Measurements from ENCODE around the gene PDGFB. TPM values are rescaled to one million over a fixed set of nuclear protein-coding genes. Genes with fewer than 3 reads are reported as not detected.

PDGFB gene
- total and polyA plus RNA-seq, 2 experiments from 2014 or later, result 2.2 to 8.0 TPM

- H3K4me3 Mint-ChIP-seq, result no peak overlapping the region
- H3K9me2 ChIP-seq (ENCODE audit: insufficient read depth), result no peaks in the 10 kb centered on the region
- H3K27ac ChIP-seq (ENCODE audit: low read depth), result no peak overlapping the region
- no peak overlapping the region for H3K27ac Mint-ChIP-seq
- no peaks in the 10 kb centered on the region for H3K36me3 Mint-ChIP-seq (ENCODE audit: low read depth)
- TF ChIP-seq CTCF (conservative IDR thresholded peaks at IDR 0.05; ENCODE audit: low read depth in 2 of 2), result no peak
- H2AFZ ChIP-seq, result 0 out of 2 replicates have a peak overlapping the region, but pooled peaks have one; percentile 28
- no peak overlapping the region for H3K4me3 ChIP-seq
- H3K9me3 Mint-ChIP-seq, result no peaks in the 10 kb centered on the region
- no peaks in the 10 kb centered on the region for H4K20me1 ChIP-seq (replicated peaks; ENCODE audit: insufficient read depth)
- H3K36me3 ChIP-seq (ENCODE audit: insufficient read depth), result no peaks in the 10 kb centered on the region
- 0 out of 2 replicates have a peak, but pooled peaks cover 6% of the 10 kb centered on the region for H3F3A ChIP-seq (replicated peaks; ENCODE audit: low read depth)
- peaks cover 30% of the 10 kb centered on the region for H3K4me1 ChIP-seq (ENCODE audit: insufficient read depth)
- H3K79me2 ChIP-seq (replicated peaks; ENCODE audit: insufficient read depth), result no peaks in the 10 kb centered on the region
- H3K4me2 ChIP-seq, result peak overlapping the region; percentile 10; the same call in 1 of the 2 replicates
- H3K4me1 Mint-ChIP-seq, result peaks cover 41% of the 10 kb centered on the region
- peaks cover 39% of the 10 kb centered on the region for H3K27me3 ChIP-seq (ENCODE audit: insufficient read depth)
- ATAC-seq (peak; percentile 35), DNase-seq (ENCODE audit: low spot score) (no peak)
- H3K27me3 Mint-ChIP-seq (ENCODE audit: insufficient read depth, low read depth, poor library complexity), result peaks cover 44% of the 10 kb centered on the region
These were observed 5.3 kb upstream of the PDGFB start for GRCh38 chr22:39250131-39250530.

GRCh38 chr22:39249086-39249704, 4.4 kb upstream of the PDGFB start:
- H3K27me3 Mint-ChIP-seq (ENCODE audit: insufficient read depth, low read depth, poor library complexity), result peaks cover 49% of the 10 kb centered on the region
- no peaks in the 10 kb centered on the region for H4K20me1 ChIP-seq (replicated peaks; ENCODE audit: insufficient read depth)
- H3K4me2 ChIP-seq, result no peak overlapping the region
- DNase-seq (ENCODE audit: low spot score) (no peak), ATAC-seq (no peak)
- H3F3A ChIP-seq (replicated peaks; ENCODE audit: low read depth), result 0 out of 2 replicates have a peak, but pooled peaks cover 6% of the 10 kb centered on the region
- no peaks in the 10 kb centered on the region for H3K9me2 ChIP-seq (ENCODE audit: insufficient read depth)
- peaks cover 34% of the 10 kb centered on the region for H3K4me1 Mint-ChIP-seq
- no peak overlapping the region for H3K27ac Mint-ChIP-seq
- no peak overlapping the region for H3K27ac ChIP-seq (ENCODE audit: low read depth)
- no peaks in the 10 kb centered on the region for H3K9me3 Mint-ChIP-seq
- peaks cover 22% of the 10 kb centered on the region for H3K4me1 ChIP-seq (ENCODE audit: insufficient read depth)
- no peaks in the 10 kb centered on the region for H3K36me3 ChIP-seq (ENCODE audit: insufficient read depth)
- H3K4me3 ChIP-seq, result no peak overlapping the region
- no peaks in the 10 kb centered on the region for H3K36me3 Mint-ChIP-seq (ENCODE audit: low read depth)
- peaks cover 48% of the 10 kb centered on the region for H3K27me3 ChIP-seq (ENCODE audit: insufficient read depth)
- no peak overlapping the region for H3K4me3 Mint-ChIP-seq
- TF ChIP-seq CTCF (conservative IDR thresholded peaks at IDR 0.05; ENCODE audit: low read depth in 2 of 2), result no peak
- no peak for TF ChIP-seq ZNF114 (CRISPR knock-in tag; IDR thresholded peaks at IDR 0.05)
- TF ChIP-seq EZH2 (IDR thresholded peaks at IDR 0.05; ENCODE audit: low read depth, unreplicated experiment), result no peak
- no peaks in the 10 kb centered on the region for H3K79me2 ChIP-seq (replicated peaks; ENCODE audit: insufficient read depth)
- H2AFZ ChIP-seq, result no peak overlapping the region

- Mint-ChIP-seq H3K9me3 (no peaks in the 10 kb centered on the region), H3K4me3 (no peak overlapping the region), H3K36me3 (ENCODE audit: low read depth) (no peaks in the 10 kb centered on the region), H3K27ac (no peak overlapping the region), H3K4me1 (peaks cover 34% of the 10 kb centered on the region), H3K27me3 (ENCODE audit: insufficient read depth, low read depth, poor library complexity) (peaks cover 55% of the 10 kb centered on the region)
- Histone ChIP-seq H3K9me2 (ENCODE audit: insufficient read depth) (no peaks in the 10 kb centered on the region), H3K4me1 (ENCODE audit: insufficient read depth) (peaks cover 21% of the 10 kb centered on the region), H4K20me1 (replicated peaks; ENCODE audit: insufficient read depth) (no peaks in the 10 kb centered on the region), H3K4me2 (no peak overlapping the region), H3K27me3 (ENCODE audit: insufficient read depth) (peaks cover 58% of the 10 kb centered on the region), H2AFZ (no peak overlapping the region), H3F3A (replicated peaks; ENCODE audit: low read depth) (0 out of 2 replicates have a peak, but pooled peaks cover 6% of the 10 kb centered on the region), H3K79me2 (replicated peaks; ENCODE audit: insufficient read depth) (no peaks in the 10 kb centered on the region), H3K36me3 (ENCODE audit: insufficient read depth) (no peaks in the 10 kb centered on the region), H3K4me3 (no peak overlapping the region), H3K27ac (ENCODE audit: low read depth) (no peak overlapping the region)
- DNase-seq (ENCODE audit: low spot score) (no peak), ATAC-seq (no peak)
- TF ChIP-seq REST (IDR thresholded peaks at IDR 0.05; ENCODE audit: unreplicated experiment), result no peak
- no peak for TF ChIP-seq STAT1 (IDR thresholded peaks at IDR 0.05; ENCODE audit: unreplicated experiment)
- no peak for TF ChIP-seq JUNB (IDR thresholded peaks at IDR 0.05; ENCODE audit: unreplicated experiment)
- TF ChIP-seq CTCF (conservative IDR thresholded peaks at IDR 0.05; ENCODE audit: low read depth in 2 of 2), result no peak
- no peak for TF ChIP-seq ZNF114 (CRISPR knock-in tag; IDR thresholded peaks at IDR 0.05)
- TF ChIP-seq EZH2phosphoT487 (IDR thresholded peaks at IDR 0.05; ENCODE audit: unreplicated experiment), result no peak
These were observed 3.5 kb upstream of the PDGFB start for GRCh38 chr22:39248254-39248653.

Measured in GM23338 (cell line).